ENCODE measurements around the gene FAM240B. TPM values are rescaled to one million over a fixed set of nuclear protein-coding genes. Genes with fewer than 3 reads are reported as not detected.

Gene FAM240B
- total and polyA plus RNA-seq, 10 of the 15 experiments (the other 5 are each of a cell fraction or from before 2014, with no cell fraction given), result not detected

GRCh38 chr9:38651400-38652042 is 68.4 kb downstream of the FAM240B start (continued):
- TF ChIP-seq NKRF (conservative IDR thresholded peaks at IDR 0.05) (no peak), CREB1 (IDR thresholded peaks at IDR 0.05; ENCODE audit: low read depth) (no peak), SUZ12 (IDR thresholded peaks at IDR 0.05; ENCODE audit: unreplicated experiment) (no peak), HSF1 (IDR thresholded peaks at IDR 0.05; ENCODE audit: low read depth, low read length) (no peak), ZBTB4 (CRISPR knock-in tag; IDR thresholded peaks at IDR 0.05) (no peak)
